ENCODE results near the gene ATP6V1G1. TPM values are rescaled to one million over a fixed set of nuclear protein-coding genes. Genes with fewer than 3 reads are reported as not detected.

The ATP6V1G1 gene
- total RNA-seq, 4 donors from 2014 or later, result 105 to 191 (median 176) TPM

DNA sequence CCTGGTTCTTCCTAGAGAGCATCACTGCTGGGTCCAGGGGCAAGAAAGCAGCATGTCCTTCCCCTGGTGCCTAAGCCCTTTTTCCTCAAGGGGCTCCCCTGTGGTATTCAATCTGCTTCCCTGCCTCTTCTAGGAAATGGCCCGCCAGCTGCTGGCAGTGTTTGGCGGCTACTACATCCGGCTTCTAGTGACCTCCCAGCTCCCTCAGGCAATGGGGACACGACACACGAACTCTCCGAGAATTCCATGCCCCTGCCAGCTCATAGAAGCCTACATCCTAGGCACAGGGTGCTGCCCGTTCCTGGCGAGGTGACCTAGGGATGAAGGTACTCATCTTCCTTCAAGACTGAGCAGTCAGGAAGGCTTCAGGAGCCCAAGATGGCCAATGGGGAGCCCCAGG lies 55.4 kb downstream of the ATP6V1G1 start:
- in situ Hi-C loops (cut with MboI; ENCODE audit: low sequenced_read_pairs in 4 of 4) (loop anchor here in 1 of 4 donors (25.0 kb wide), 1 partner anchor 156 kb away; no protein-coding TSS in a partner anchor), intact Hi-C loops (cut with DNase I; ENCODE audit: low total_unique reads) (no loop called here)
- peaks cover 0 to 63% of the 10 kb centered on the region in 2 donors for H3K36me3 ChIP-seq
- TF ChIP-seq, protein P1, sequence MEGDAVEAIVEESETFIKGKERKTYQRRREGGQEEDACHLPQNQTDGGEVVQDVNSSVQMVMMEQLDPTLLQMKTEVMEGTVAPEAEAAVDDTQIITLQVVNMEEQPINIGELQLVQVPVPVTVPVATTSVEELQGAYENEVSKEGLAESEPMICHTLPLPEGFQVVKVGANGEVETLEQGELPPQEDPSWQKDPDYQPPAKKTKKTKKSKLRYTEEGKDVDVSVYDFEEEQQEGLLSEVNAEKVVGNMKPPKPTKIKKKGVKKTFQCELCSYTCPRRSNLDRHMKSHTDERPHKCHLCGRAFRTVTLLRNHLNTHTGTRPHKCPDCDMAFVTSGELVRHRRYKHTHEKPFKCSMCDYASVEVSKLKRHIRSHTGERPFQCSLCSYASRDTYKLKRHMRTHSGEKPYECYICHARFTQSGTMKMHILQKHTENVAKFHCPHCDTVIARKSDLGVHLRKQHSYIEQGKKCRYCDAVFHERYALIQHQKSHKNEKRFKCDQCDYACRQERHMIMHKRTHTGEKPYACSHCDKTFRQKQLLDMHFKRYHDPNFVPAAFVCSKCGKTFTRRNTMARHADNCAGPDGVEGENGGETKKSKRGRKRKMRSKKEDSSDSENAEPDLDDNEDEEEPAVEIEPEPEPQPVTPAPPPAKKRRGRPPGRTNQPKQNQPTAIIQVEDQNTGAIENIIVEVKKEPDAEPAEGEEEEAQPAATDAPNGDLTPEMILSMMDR (IDR thresholded peaks at IDR 0.05 in 4 of 5, conservative IDR thresholded peaks at IDR 0.05 in 1 of 5), result no peak
- no peak for TF ChIP-seq POLR2A (IDR thresholded peaks at IDR 0.05)
- H3K27ac ChIP-seq, result no peak overlapping the region
- no peaks in the 10 kb centered on the region for H3K4me1 ChIP-seq
- no peak for ATAC-seq
- DNase-seq, result no peak
- peaks cover 0 to 2% (median 0%) of the 10 kb centered on the region in 3 donors for H3K9me3 ChIP-seq
- no peak overlapping the region for H3K4me3 ChIP-seq
- H3K27me3 ChIP-seq, result no peaks in the 10 kb centered on the region

DNA sequence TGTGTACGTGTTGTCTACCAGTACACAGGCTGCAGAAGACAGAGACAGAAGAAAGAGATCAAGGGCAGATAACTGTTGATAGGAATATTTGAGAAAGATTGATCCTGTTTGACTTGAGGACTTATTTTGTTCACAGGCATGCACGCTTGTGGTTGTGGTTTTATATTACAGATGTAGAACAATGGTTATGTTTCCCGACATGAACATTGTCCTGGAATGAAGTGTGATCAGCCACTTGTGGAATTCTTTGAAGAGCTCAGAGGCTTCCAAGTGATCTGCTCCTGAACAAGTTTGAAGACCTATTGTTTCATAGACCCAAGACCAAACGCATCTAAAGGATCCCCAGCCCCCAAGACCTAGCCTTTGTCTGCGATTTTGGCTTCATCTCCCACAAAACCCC lies 56.3 kb downstream of the ATP6V1G1 start:
- H3K27ac ChIP-seq, result no peak overlapping the region
- H3K9me3 ChIP-seq, result peaks cover 0 to 2% (median 0%) of the 10 kb centered on the region in 3 donors
- no peak overlapping the region for H3K4me3 ChIP-seq
- H3K27me3 ChIP-seq, result no peaks in the 10 kb centered on the region
- peaks cover 0 to 54% of the 10 kb centered on the region in 2 donors for H3K36me3 ChIP-seq
- TF ChIP-seq, protein P1 (IDR thresholded peaks at IDR 0.05 in 4 of 5, conservative IDR thresholded peaks at IDR 0.05 in 1 of 5), result no peak
- no peak for TF ChIP-seq POLR2A (IDR thresholded peaks at IDR 0.05)
- DNase-seq (no peak), ATAC-seq (no peak)
- in situ Hi-C loops (cut with MboI; ENCODE audit: low sequenced_read_pairs in 4 of 4), result loop anchor here in 1 of 4 donors (25.0 kb wide), 1 partner anchor 157 kb away; no protein-coding TSS in a partner anchor
- H3K4me1 ChIP-seq, result no peaks in the 10 kb centered on the region
- intact Hi-C loops (cut with DNase I; ENCODE audit: low total_unique reads), result no loop called here

Other genes starting within 250 kb of the ATP6V1G1 start
- gene AKNA, start 199.8 kb upstream of the ATP6V1G1 start, total RNA-seq, result 1 to 10 TPM; 2.8 to 5.7 (median 3.8) TPM
- gene WHRN, start 82.3 kb upstream of the ATP6V1G1 start, total RNA-seq, result under 1 TPM in 2 of 4 donors, not detected in 2; 0.16 to 0.18 TPM
- gene TMEM268, start 23.5 kb downstream of the ATP6V1G1 start, total RNA-seq, result 1 to 10 TPM; 4.9 to 6.0 (median 5.4) TPM
- not detected for gene TEX53, start 70.0 kb downstream of the ATP6V1G1 start, total RNA-seq
- gene TEX48, start 94.4 kb downstream of the ATP6V1G1 start, total RNA-seq, result not detected
- not detected for gene TNFSF15, start 218.3 kb downstream of the ATP6V1G1 start, total RNA-seq